AG08396 (cell line): ENCODE measurements around the gene SIK3.
A peak's percentile ranks its signal among the peaks of the same experiment; 100 is the strongest.

ENCODE experiments used
- DNase-seq: peaks from one replicate; pipeline ENCODE4 v3.0.0; 2012; ENCODE audit warnings: low spot score, mixed read lengths

Gene SIK3

DNA sequence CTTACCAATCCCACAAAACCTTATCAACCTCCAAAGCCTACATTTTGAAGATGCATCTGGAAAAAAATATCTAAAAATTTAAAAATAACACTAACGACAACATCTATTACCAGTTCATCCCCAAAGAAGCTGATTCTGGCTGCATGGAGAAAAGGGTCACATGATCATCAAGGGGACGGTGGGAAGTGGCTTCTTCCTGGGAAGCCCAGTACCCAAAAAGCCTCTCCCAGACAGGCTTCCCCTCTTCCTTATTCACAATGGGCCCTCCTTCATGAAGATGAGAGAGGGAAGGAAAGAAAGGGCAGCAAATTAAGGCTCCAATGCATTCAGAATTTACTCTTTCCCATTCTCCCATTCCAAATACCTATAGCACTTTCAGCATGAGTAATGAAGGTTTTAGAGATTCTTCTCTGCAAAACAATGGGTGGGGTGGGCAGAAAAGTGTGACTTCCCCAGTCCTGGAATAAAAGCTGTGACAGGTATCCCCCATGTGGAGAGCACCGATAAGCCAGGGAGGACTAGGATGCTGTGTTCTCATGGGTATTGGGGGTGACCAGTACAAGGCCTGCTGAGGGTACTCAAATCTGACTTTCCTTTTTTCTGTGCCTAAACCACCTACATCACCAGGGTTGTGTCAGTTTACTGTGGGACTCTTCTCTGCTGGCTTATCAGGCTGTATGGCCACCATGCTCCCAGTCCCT, 88.2 kb downstream of the SIK3 start:
- DNase-seq: no peak

- no peak for DNase-seq
These were observed 92.5 kb downstream of the SIK3 start for GRCh38 chr11:117005758-117006157.

DNA sequence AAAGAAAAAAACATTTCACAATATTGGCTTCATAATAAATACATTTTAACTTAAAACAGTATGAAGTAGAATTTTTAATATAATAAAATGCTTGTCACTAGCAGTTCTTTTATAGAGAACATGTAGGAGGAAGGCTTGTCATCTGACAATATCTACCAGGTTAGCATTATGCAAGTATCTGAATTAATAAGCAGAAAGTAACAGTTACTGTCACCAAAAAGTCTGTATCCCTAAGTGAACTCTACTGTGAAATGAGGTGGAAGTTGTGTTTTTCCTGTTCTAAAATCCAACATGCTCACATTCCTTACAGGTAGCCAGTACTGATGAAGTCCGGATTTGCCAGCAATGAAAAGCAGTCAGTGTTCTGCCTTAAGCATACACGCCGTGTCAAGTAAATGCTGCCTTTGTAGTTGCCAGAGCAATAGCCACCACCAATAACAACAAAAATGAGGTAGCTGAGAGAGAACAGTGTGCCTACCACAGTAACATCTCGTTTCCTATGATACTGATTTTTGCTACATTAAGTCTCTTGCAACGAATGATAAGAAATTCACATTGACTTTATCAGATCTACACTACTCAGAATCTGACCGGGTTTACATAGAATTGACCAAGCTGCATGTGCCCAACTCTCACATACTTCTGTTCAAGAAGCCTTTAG, 95.5 kb downstream of the SIK3 start:
- DNase-seq: no peak

- DNase-seq: no peak
These were observed 98.1 kb downstream of the SIK3 start for GRCh38 chr11:117000014-117000737.

GRCh38 chr11:116997071-116997470, 101.2 kb downstream of the SIK3 start:
- DNase-seq: no peak

GRCh38 chr11:116994195-116994594, 104.0 kb downstream of the SIK3 start:
- no peak for DNase-seq

DNA sequence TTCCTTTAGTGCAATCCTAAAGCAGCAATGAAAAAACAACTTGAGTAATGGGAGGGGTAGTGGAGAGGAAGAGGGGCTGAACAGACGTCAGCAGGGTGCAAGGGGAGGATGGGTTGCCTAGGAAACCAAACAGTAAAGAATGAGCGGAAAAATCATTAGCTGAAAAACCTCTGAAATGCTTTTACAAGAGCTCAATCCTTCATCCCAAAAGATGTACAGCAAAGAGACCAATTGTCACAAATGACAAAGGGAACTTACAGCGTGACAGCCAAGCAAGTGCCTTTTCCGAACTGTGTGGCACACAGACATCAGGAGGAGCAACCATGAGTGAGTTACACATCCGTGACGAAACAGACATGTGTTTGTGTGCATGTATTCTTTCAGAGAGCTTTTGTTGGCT, 104.6 kb downstream of the SIK3 start:
- no peak for DNase-seq

DNA sequence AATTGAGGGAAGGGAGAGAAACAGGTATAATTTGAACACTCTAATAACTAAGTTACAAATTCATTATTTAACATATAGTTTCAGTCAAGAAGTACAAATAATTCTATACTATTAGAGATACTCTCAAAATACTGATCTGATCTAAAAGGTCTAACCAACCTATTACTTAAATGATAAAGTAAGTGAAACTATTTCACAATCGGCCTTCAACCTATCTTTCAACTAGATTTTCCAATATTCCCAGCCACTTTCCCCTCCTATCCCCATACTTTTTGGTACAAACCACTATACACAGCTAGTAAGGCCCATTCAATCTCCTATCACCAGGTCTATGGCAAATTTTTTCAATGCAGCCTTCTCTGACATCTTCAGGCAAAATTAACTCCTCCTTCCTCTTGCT, 106.7 kb downstream of the SIK3 start:
- no peak for DNase-seq

DNA sequence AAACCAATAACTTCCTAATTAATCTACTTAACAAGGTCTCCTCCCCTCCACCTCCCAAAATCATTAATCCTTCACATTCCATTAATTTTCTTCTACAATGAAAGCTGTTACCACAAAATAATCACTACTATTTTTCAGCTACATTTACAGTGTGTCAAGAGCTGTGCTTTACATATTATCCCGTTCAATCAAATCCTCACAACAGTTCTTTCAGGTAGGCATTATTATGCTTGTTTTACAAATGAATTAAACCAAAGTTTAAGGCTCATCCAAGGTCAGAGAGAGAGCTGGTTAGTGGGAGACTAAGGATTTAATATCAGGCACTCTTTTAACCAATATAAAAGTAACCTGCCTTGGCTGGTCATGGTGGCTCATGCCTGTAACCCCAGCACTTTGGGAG, 107.4 kb downstream of the SIK3 start:
- no peak for DNase-seq

- DNase-seq: peak; percentile 62
These were observed 108.2 kb downstream of the SIK3 start for GRCh38 chr11:116990061-116990473.

GRCh38 chr11:116989184-116989583, 109.0 kb downstream of the SIK3 start:
- no peak for DNase-seq

GRCh38 chr11:116986521-116987105, 111.6 kb downstream of the SIK3 start:
- DNase-seq: peak; percentile 20

DNA sequence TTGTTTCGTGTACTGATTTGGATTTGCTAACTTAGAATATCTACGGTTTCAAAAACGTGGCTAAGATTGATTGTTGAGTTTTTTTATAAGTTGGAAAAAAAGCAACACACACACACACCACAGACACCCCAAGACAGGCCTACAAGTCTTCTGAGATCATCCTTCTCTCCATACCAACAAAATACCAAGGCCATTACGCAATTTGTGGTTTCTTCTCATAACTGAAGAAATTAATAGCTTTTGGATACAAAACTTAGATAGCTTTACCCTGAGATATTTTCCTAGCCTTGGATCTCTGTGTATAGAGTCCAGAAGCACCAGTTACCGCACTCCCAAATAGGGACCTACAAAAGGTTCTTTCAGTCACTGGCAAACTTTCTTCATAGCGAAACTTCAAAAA, 113.6 kb downstream of the SIK3 start:
- DNase-seq: peak; percentile 32

- peak; percentile 6 for DNase-seq
These were observed 114.0 kb downstream of the SIK3 start for GRCh38 chr11:116984186-116984585.

- DNase-seq: no peak
These were observed 116.9 kb downstream of the SIK3 start for GRCh38 chr11:116981266-116981885.

DNA sequence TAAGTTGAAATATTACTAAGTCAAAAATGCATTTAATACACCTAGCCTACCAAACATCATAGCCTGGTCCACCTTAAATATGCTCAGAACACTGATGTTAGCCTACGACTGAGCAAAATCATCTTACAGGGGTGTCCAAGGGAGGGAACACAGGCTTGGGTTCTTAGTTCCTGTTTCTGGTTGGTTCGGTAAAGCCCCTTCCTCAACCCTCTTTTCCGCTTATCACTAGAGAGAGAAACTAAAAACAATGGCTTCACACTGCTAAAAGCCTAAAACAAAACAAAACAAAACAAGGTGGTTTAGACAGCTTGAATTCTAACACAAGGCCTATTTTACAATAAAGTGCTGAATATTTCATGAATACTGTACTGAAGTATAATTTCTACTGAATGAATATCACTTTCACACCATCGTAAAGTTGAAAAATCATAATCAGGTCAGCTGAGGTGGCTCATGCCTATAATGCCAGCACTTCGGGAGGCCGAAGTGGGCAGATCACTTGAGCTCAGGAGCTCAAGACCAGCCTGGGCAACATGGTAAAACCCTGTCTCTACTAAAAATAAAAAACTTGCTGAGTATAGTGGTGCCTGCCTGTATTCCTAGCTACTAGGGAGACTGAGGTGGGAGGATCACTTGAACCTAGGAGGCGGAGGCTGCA, 118.0 kb downstream of the SIK3 start:
- no peak for DNase-seq

GRCh38 chr11:116976941-116977570, 121.2 kb downstream of the SIK3 start:
- DNase-seq: no peak

GRCh38 chr11:116975661-116976060, 122.6 kb downstream of the SIK3 start:
- DNase-seq: no peak

DNA sequence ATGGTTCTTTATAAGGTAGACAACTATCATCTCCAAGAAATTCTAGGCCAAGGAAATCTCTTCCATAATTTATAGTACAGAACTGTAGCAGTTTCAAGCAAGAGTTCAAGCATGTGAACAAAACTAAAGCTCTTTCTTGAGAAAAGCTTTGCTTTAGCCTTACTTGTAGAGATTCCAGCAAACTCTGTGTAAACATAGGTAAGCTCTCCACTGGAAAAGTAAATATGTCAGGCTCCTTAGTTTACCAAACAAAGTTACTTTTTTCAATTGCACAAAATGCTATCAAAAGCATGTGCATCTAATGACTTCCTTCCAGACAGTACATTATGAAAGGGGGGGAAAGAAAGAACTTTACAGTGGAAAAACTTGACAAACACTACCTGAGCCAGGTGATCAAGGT, 125.0 kb downstream of the SIK3 start:
- DNase-seq: no peak

DNA sequence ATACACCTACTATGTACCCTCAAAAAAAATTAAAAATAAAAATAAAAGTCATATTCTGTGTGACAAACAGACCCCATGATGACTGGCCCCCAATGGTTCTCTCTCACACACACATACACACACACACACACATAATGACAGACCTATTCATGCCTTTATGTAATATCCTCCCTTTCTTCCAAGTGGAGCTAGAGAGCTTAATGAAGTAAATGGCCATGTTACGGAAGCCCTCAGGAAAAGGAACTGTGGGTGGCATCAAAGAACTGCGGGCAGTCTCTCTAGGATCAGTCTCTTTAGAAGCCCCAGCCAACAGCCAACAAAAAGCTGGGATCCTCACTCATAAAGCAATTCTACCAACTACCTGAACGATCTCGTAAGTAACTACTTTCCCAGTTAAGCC, 125.5 kb downstream of the SIK3 start:
- no peak for DNase-seq
